Stimulated activated CD8-positive, alpha-beta memory T cell treated with anti-CD3 and anti-CD28 coated beads, Interleukin-4, amount 100 ng/mL, for 24 hours (primary cell): ENCODE measurements around the gene ZNF442.
"Not testable (repeated sequence)": the region's sequence is repeated elsewhere in the genome, so short reads cannot be mapped to it uniquely, and the experiment has no call there.

Source experiments
- DNase-seq: peaks from one replicate; pipeline ENCODE4 v3.0.0-alpha.2; 2020; ENCODE audit warnings: low read depth

The ZNF442 gene

GRCh38 chr19:12330340-12330739 lies 35.1 kb downstream of the ZNF442 start:
- no peak for DNase-seq

GRCh38 chr19:12325690-12326089 lies 39.8 kb downstream of the ZNF442 start:
- no peak for DNase-seq

- DNase-seq: no peak
Measured at GRCh38 chr19:12318782-12319413, 46.6 kb downstream of the ZNF442 start.

- no peak for DNase-seq
Measured at GRCh38 chr19:12314553-12314952, 50.9 kb downstream of the ZNF442 start.

- not testable (repeated sequence) for DNase-seq
Measured at GRCh38 chr19:12308891-12309290, 56.6 kb downstream of the ZNF442 start.
